Thoracic aorta (tissue), 2 donors: ENCODE results near the gene TMEM108. TPM values are rescaled to one million over a fixed set of nuclear protein-coding genes. Genes with fewer than 3 reads are reported as not detected.

ENCODE experiments used
- ATAC-seq: fragments of 150-250 bp; one replicate; pipeline ENCODE4 v1.8.0; 2017; ENCODE audit warnings: low read depth; ENCODE audit not compliant: insufficient number of reproducible peaks, low FRiP score
- DNase-seq: peaks from one replicate; pipeline ENCODE4 v3.0.0-alpha.2; 2020; ENCODE audit warnings: low spot score
- H3K27ac ChIP-seq, 2 donors: fragments of 200-600 bp; sonication (generic); 1 replicate in 1 of 2; 2 replicates in 1 of 2; pipeline ENCODE4 v1.5.1; 2016; ENCODE audit warnings: mild to moderate bottlenecking in 2 of 2, moderate library complexity in 2 of 2
- H3K27me3 ChIP-seq: fragments of 200-600 bp; sonication (generic); replicated peaks from 2 replicates; pipeline ENCODE4 v1.6.0; 2016; ENCODE audit warnings: mild to moderate bottlenecking; ENCODE audit not compliant: insufficient read depth
- H3K36me3 ChIP-seq: fragments of 200-600 bp; sonication (generic); one replicate; pipeline ENCODE4 v1.5.1; 2016
- H3K4me1 ChIP-seq, 2 donors: fragments of 200-600 bp; sonication (generic); 1 replicate in 1 of 2; 2 replicates in 1 of 2; pipeline versions ENCODE4 v1.5.1 to v1.6.0; 2016; ENCODE audit warnings: low read depth in 2 of 2, mild to moderate bottlenecking in 1 of 2; ENCODE audit not compliant: control insufficient read depth in 1 of 2
- H3K4me3 ChIP-seq: fragments of 200-600 bp; sonication (generic); 2 replicates; pipeline ENCODE4 v1.5.1; 2016; ENCODE audit warnings: mild to moderate bottlenecking
- H3K9me3 ChIP-seq: fragments of 200-600 bp; sonication (generic); 2 replicates; pipeline ENCODE4 v1.5.1; 2016
- total RNA-seq, 2 donors: library from RNA; depleted of rRNA; stranded (reverse); fragments of >200 nt; gene quantifications; one replicate each; pipeline versions ENCODE4 v1.1.0 to v1.2.3, GENCODE V29; 2016
- TF ChIP-seq, protein P1 (sequence below): fragments of 200-600 bp; sonication (generic); IDR thresholded peaks from one replicate; pipeline ENCODE4 v1.5.1; 2019; ENCODE audit warnings: antibody characterized with exemption

TMEM108 gene
- total RNA-seq, 2 donors from 2014 or later = 0.28 to 0.41 TPM

DNA sequence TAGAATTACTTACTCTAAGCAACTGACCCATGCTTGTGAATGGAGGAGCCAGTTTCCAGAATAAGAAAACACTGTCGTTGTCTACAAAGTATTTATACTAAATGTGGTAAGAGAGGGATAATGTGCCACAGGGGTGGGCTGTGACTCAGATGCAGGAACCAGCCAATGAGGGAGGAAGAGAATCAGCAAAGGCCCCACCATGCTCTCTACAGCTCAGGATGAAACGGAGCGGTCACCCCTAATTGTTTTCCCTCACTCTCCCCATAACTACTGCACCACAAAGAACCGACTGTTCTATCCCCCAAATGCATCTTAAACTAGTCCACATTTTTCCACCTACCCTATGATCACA, 406.2 kb downstream of the TMEM108 start:
- ATAC-seq (no peak), DNase-seq (no peak)
- no peaks in the 10 kb centered on the region for H3K9me3 ChIP-seq
- TF ChIP-seq, protein P1, sequence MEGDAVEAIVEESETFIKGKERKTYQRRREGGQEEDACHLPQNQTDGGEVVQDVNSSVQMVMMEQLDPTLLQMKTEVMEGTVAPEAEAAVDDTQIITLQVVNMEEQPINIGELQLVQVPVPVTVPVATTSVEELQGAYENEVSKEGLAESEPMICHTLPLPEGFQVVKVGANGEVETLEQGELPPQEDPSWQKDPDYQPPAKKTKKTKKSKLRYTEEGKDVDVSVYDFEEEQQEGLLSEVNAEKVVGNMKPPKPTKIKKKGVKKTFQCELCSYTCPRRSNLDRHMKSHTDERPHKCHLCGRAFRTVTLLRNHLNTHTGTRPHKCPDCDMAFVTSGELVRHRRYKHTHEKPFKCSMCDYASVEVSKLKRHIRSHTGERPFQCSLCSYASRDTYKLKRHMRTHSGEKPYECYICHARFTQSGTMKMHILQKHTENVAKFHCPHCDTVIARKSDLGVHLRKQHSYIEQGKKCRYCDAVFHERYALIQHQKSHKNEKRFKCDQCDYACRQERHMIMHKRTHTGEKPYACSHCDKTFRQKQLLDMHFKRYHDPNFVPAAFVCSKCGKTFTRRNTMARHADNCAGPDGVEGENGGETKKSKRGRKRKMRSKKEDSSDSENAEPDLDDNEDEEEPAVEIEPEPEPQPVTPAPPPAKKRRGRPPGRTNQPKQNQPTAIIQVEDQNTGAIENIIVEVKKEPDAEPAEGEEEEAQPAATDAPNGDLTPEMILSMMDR = no peak
- no peaks in the 10 kb centered on the region for H3K27me3 ChIP-seq
- H3K36me3 ChIP-seq = no peaks in the 10 kb centered on the region
- no peak overlapping the region for H3K27ac ChIP-seq
- no peaks in the 10 kb centered on the region for H3K4me1 ChIP-seq
- H3K4me3 ChIP-seq = no peak overlapping the region

GRCh38 chr3:133445108-133445507, 406.9 kb downstream of the TMEM108 start:
- H3K9me3 ChIP-seq = no peaks in the 10 kb centered on the region
- no peaks in the 10 kb centered on the region for H3K4me1 ChIP-seq
- no peaks in the 10 kb centered on the region for H3K36me3 ChIP-seq
- no peaks in the 10 kb centered on the region for H3K27me3 ChIP-seq
- no peak overlapping the region for H3K4me3 ChIP-seq
- DNase-seq (no peak), ATAC-seq (no peak)
- TF ChIP-seq, protein P1 = no peak
- no peak overlapping the region for H3K27ac ChIP-seq
